Hepatocyte (in vitro differentiated cells): ENCODE data around the gene KRTAP17-1. TPM values are rescaled to one million over a fixed set of nuclear protein-coding genes. Genes with fewer than 3 reads are reported as not detected.

Experiments
- DNase-seq: peaks from one replicate; pipeline ENCODE4 v3.0.0-alpha.2; 2016; ENCODE audit warnings: low spot score
- H2AFZ ChIP-seq: fragments of 200-600 bp; sonication (generic); 2 replicates; pipeline ENCODE4 v1.6.0; 2016; ENCODE audit warnings: antibody characterized with exemption, mild to moderate bottlenecking
- H3K27ac ChIP-seq: fragments of 200-600 bp; sonication (generic); 2 replicates; pipeline ENCODE4 v1.5.1; 2016; ENCODE audit warnings: mild to moderate bottlenecking
- H3K27me3 ChIP-seq: fragments of 200-600 bp; sonication (generic); 2 replicates; pipeline ENCODE4 v1.6.1; 2016
- H3K36me3 ChIP-seq: fragments of 200-600 bp; sonication (generic); replicated peaks from 2 replicates; pipeline ENCODE4 v1.5.1; 2016; ENCODE audit warnings: low read depth; ENCODE audit not compliant: insufficient read depth
- H3K4me1 ChIP-seq: fragments of 200-600 bp; sonication (generic); 2 replicates; pipeline ENCODE4 v1.5.1; 2016; ENCODE audit warnings: mild to moderate bottlenecking, moderate library complexity; ENCODE audit not compliant: insufficient read depth
- H3K4me2 ChIP-seq: fragments of 200-600 bp; sonication (generic); 2 replicates; pipeline ENCODE4 v1.6.0; 2016
- H3K4me3 ChIP-seq: fragments of 200-600 bp; sonication (generic); 2 replicates; pipeline ENCODE4 v1.5.1; 2016; ENCODE audit warnings: mild to moderate bottlenecking
- H3K79me2 ChIP-seq: fragments of 200-600 bp; sonication (generic); 2 replicates; pipeline ENCODE4 v1.6.0; 2017; ENCODE audit warnings: mild to moderate bottlenecking
- H3K9me2 ChIP-seq: fragments of 200-600 bp; sonication (generic); replicated peaks from 2 replicates; pipeline ENCODE4 v1.6.0; 2017; ENCODE audit warnings: mild to moderate bottlenecking; ENCODE audit not compliant: insufficient read depth
- H3K9me3 ChIP-seq: fragments of 200-600 bp; sonication (generic); 2 replicates; pipeline ENCODE4 v1.5.1; 2016; ENCODE audit warnings: low read depth, mild to moderate bottlenecking
- H4K20me1 ChIP-seq: fragments of 200-600 bp; sonication (generic); 2 replicates; pipeline ENCODE4 v1.6.0; 2016; ENCODE audit warnings: mild to moderate bottlenecking; ENCODE audit not compliant: insufficient read depth, poor library complexity, severe bottlenecking
- EZH2 ChIP-seq: fragments of 200-600 bp; sonication (generic); IDR thresholded peaks from 2 replicates; pipeline ENCODE4 v1.6.1; 2016; ENCODE audit warnings: antibody characterized with exemption, mild to moderate bottlenecking, borderline replicate concordance
- EZH2phosphoT487 ChIP-seq: fragments of 200-600 bp; sonication (generic); IDR thresholded peaks from one replicate; pipeline ENCODE4 v1.6.1; 2018; ENCODE audit warnings: antibody characterized with exemption, mild to moderate bottlenecking, low read depth, moderate library complexity; ENCODE audit not compliant: unreplicated experiment, severe bottlenecking
- WGBS: methylation state at CpG from one replicate; pipeline ENCODE4 v1.1.6; 2016; ENCODE audit warnings: low lambda C conversion rate; ENCODE audit errors: missing lambda C conversion rate; 5-methylcytosine and 5-hydroxymethylcytosine counted together
- polyA plus RNA-seq: library from polyadenylated mRNA; unstranded; fragments of >200 nt; fragmentation: Nextera tagmentation; extraction: Ambion mirVana; gene quantifications from 2 replicates; pipeline ENCODE4 v1.2.1, GENCODE V29; 2016
- total RNA-seq: library from RNA; depleted of rRNA; stranded (reverse); fragments of >200 nt; gene quantifications from 2 replicates; pipeline ENCODE4 v1.2.3, GENCODE V29; 2014
- TF ChIP-seq, protein P1 (sequence below): fragments of 200-600 bp; sonication (generic); IDR thresholded peaks from 2 replicates; pipeline ENCODE4 v1.5.1; 2016; ENCODE audit warnings: antibody characterized with exemption, mild to moderate bottlenecking; ENCODE audit not compliant: poor library complexity

Gene KRTAP17-1
- total and polyA plus RNA-seq, 2 experiments from 2014 or later: 0.33 TPM; not detected in 1

GRCh38 chr17:41334385-41335305 lies 19.1 kb upstream of the KRTAP17-1 start:
- H4K20me1 ChIP-seq: no peaks in the 10 kb centered on the region
- H3K4me3 ChIP-seq: no peak overlapping the region
- no peak overlapping the region for H2AFZ ChIP-seq
- peaks cover 4% of the 10 kb centered on the region for H3K4me1 ChIP-seq
- no peaks in the 10 kb centered on the region for H3K9me3 ChIP-seq
- no peak for DNase-seq
- H3K9me2 ChIP-seq: no peaks in the 10 kb centered on the region
- WGBS: 81% methylated on average over 6 of the region's 6 CpGs
- no peak overlapping the region for H3K27ac ChIP-seq
- no peaks in the 10 kb centered on the region for H3K36me3 ChIP-seq
- TF ChIP-seq EZH2: no peak
- no peak for TF ChIP-seq EZH2phosphoT487
- TF ChIP-seq, protein P1, sequence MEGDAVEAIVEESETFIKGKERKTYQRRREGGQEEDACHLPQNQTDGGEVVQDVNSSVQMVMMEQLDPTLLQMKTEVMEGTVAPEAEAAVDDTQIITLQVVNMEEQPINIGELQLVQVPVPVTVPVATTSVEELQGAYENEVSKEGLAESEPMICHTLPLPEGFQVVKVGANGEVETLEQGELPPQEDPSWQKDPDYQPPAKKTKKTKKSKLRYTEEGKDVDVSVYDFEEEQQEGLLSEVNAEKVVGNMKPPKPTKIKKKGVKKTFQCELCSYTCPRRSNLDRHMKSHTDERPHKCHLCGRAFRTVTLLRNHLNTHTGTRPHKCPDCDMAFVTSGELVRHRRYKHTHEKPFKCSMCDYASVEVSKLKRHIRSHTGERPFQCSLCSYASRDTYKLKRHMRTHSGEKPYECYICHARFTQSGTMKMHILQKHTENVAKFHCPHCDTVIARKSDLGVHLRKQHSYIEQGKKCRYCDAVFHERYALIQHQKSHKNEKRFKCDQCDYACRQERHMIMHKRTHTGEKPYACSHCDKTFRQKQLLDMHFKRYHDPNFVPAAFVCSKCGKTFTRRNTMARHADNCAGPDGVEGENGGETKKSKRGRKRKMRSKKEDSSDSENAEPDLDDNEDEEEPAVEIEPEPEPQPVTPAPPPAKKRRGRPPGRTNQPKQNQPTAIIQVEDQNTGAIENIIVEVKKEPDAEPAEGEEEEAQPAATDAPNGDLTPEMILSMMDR: no peak
- H3K79me2 ChIP-seq: no peaks in the 10 kb centered on the region
- no peaks in the 10 kb centered on the region for H3K27me3 ChIP-seq
- H3K4me2 ChIP-seq: no peak overlapping the region

GRCh38 chr17:41333836-41334235 lies 18.3 kb upstream of the KRTAP17-1 start:
- WGBS: 94% methylated on average over 3 of the region's 3 CpGs
- Histone ChIP-seq H3K4me1 (no peaks in the 10 kb centered on the region), H3K4me2 (no peak overlapping the region), H3K9me2 (no peaks in the 10 kb centered on the region), H3K79me2 (no peaks in the 10 kb centered on the region), H3K27me3 (no peaks in the 10 kb centered on the region), H3K4me3 (no peak overlapping the region), H3K36me3 (no peaks in the 10 kb centered on the region), H2AFZ (no peak overlapping the region), H3K9me3 (no peaks in the 10 kb centered on the region), H4K20me1 (no peaks in the 10 kb centered on the region), H3K27ac (no peak overlapping the region)
- TF ChIP-seq, protein P1: no peak
- no peak for TF ChIP-seq EZH2phosphoT487
- TF ChIP-seq EZH2: no peak
- DNase-seq: no peak

- Histone ChIP-seq H3K79me2 (no peaks in the 10 kb centered on the region), H4K20me1 (no peaks in the 10 kb centered on the region), H3K4me3 (no peak overlapping the region), H3K4me2 (no peak overlapping the region), H3K9me2 (no peaks in the 10 kb centered on the region), H2AFZ (no peak overlapping the region), H3K9me3 (no peaks in the 10 kb centered on the region), H3K4me1 (no peaks in the 10 kb centered on the region), H3K27me3 (no peaks in the 10 kb centered on the region), H3K36me3 (no peaks in the 10 kb centered on the region), H3K27ac (no peak overlapping the region)
- TF ChIP-seq EZH2: no peak
- no peak for TF ChIP-seq EZH2phosphoT487
- TF ChIP-seq, protein P1: no peak
- no peak for DNase-seq
- WGBS: 88% methylated on average over 5 of the region's 5 CpGs
Observed at GRCh38 chr17:41333098-41333497, 17.6 kb upstream of the KRTAP17-1 start.
